Nephron (organoid): ENCODE measurements around the gene FEZ2.

Experiments used
- H3K27ac Mint-ChIP-seq, 3 experiments: 2 replicates each; pipeline ENCODE4 v1.8.0; 2020; ENCODE audit warnings: mixed read lengths in 3 of 3, mild to moderate bottlenecking in 2 of 3, moderate library complexity in 1 of 3
- H3K27me3 Mint-ChIP-seq: 2 replicates; pipeline ENCODE4 v1.8.0; 2021; ENCODE audit warnings: low read depth, mild to moderate bottlenecking, moderate library complexity, mixed read lengths
- H3K36me3 Mint-ChIP-seq: 2 replicates; pipeline ENCODE4 v1.8.0; 2020; ENCODE audit warnings: low read depth, mixed read lengths
- H3K4me1 Mint-ChIP-seq: 2 replicates; pipeline ENCODE4 v1.8.0; 2020; ENCODE audit warnings: mixed read lengths
- H3K4me3 Mint-ChIP-seq, 3 experiments: 2 replicates each; pipeline ENCODE4 v1.8.0; 2020; ENCODE audit warnings: mild to moderate bottlenecking in 3 of 3, mixed read lengths in 3 of 3, moderate library complexity in 2 of 3
- H3K9me3 Mint-ChIP-seq: 2 replicates; pipeline ENCODE4 v1.8.0; 2020; ENCODE audit warnings: mixed read lengths
- TF ChIP-seq, protein P1 (sequence below), 3 experiments: fragments of 200-600 bp; sonication (generic); IDR thresholded peaks; one replicate each; pipeline ENCODE4 v1.5.0; 2021; ENCODE audit warnings: antibody characterized with exemption in 3 of 3; ENCODE audit not compliant: unreplicated experiment in 3 of 3

FEZ2 gene

GRCh38 chr2:36509075-36509474, 88.9 kb downstream of the FEZ2 start:
- TF ChIP-seq, protein P1, sequence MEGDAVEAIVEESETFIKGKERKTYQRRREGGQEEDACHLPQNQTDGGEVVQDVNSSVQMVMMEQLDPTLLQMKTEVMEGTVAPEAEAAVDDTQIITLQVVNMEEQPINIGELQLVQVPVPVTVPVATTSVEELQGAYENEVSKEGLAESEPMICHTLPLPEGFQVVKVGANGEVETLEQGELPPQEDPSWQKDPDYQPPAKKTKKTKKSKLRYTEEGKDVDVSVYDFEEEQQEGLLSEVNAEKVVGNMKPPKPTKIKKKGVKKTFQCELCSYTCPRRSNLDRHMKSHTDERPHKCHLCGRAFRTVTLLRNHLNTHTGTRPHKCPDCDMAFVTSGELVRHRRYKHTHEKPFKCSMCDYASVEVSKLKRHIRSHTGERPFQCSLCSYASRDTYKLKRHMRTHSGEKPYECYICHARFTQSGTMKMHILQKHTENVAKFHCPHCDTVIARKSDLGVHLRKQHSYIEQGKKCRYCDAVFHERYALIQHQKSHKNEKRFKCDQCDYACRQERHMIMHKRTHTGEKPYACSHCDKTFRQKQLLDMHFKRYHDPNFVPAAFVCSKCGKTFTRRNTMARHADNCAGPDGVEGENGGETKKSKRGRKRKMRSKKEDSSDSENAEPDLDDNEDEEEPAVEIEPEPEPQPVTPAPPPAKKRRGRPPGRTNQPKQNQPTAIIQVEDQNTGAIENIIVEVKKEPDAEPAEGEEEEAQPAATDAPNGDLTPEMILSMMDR (IDR thresholded peaks at IDR 0.05; ENCODE audit: unreplicated experiment in 3 of 3) = no peak
- Mint-ChIP-seq H3K4me3 (no peak overlapping the region), H3K27ac (no peak overlapping the region), H3K4me1 (no peaks in the 10 kb centered on the region), H3K36me3 (peaks cover 43% of the 10 kb centered on the region), H3K27me3 (no peaks in the 10 kb centered on the region), H3K9me3 (no peaks in the 10 kb centered on the region)

GRCh38 chr2:36507408-36507812, 90.6 kb downstream of the FEZ2 start:
- no peak overlapping the region for H3K4me3 Mint-ChIP-seq
- no peaks in the 10 kb centered on the region for H3K4me1 Mint-ChIP-seq
- no peaks in the 10 kb centered on the region for H3K27me3 Mint-ChIP-seq
- TF ChIP-seq, protein P1 (IDR thresholded peaks at IDR 0.05; ENCODE audit: unreplicated experiment in 3 of 3) = peak; percentile 75 to 81 (median 76)
- no peak overlapping the region for H3K27ac Mint-ChIP-seq
- H3K36me3 Mint-ChIP-seq = peaks cover 34% of the 10 kb centered on the region
- no peaks in the 10 kb centered on the region for H3K9me3 Mint-ChIP-seq
